ENCODE data around the gene ADTRP. TPM values are rescaled to one million over a fixed set of nuclear protein-coding genes. Genes with fewer than 3 reads are reported as not detected.
A peak's percentile ranks its signal among the peaks of the same experiment; 100 is the strongest.

ADTRP gene
- total and polyA plus RNA-seq, 7 donors, result 0.08 TPM; not detected in 5

GRCh38 chr6:11810854-11811643, 32.4 kb upstream of the ADTRP start:
- WGBS, 3 donors, result 64 to 72% (median 70%) methylated on average over 12 of the region's 12 CpGs
- intact Hi-C loops (cut with DNase I), result no loop called here
- H3K27ac ChIP-seq, result no peak overlapping the region

GRCh38 chr6:11810039-11810541, 31.5 kb upstream of the ADTRP start:
- H3K4me3 ChIP-seq, result no peak overlapping the region
- 0 to 14% (median 13%) methylated on average over 1 of the region's 1 CpG for WGBS, 3 donors
- TF ChIP-seq, protein P1, sequence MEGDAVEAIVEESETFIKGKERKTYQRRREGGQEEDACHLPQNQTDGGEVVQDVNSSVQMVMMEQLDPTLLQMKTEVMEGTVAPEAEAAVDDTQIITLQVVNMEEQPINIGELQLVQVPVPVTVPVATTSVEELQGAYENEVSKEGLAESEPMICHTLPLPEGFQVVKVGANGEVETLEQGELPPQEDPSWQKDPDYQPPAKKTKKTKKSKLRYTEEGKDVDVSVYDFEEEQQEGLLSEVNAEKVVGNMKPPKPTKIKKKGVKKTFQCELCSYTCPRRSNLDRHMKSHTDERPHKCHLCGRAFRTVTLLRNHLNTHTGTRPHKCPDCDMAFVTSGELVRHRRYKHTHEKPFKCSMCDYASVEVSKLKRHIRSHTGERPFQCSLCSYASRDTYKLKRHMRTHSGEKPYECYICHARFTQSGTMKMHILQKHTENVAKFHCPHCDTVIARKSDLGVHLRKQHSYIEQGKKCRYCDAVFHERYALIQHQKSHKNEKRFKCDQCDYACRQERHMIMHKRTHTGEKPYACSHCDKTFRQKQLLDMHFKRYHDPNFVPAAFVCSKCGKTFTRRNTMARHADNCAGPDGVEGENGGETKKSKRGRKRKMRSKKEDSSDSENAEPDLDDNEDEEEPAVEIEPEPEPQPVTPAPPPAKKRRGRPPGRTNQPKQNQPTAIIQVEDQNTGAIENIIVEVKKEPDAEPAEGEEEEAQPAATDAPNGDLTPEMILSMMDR (IDR thresholded peaks at IDR 0.05), result no peak
- no peak overlapping the region for H3K27ac ChIP-seq
- H3K9me3 ChIP-seq, result no peaks in the 10 kb centered on the region
- no peaks in the 10 kb centered on the region for H3K36me3 ChIP-seq (ENCODE audit: insufficient read depth in 1 of 2, low read depth in 1 of 2)
- H3K4me1 ChIP-seq, result no peaks in the 10 kb centered on the region
- DNase-seq (peak; percentile 64 to 71), ATAC-seq (peak; percentile 60 to 80 (median 63))
- no peaks in the 10 kb centered on the region for H3K27me3 ChIP-seq (ENCODE audit: insufficient read depth in 3 of 3, low read length in 2 of 3)
- intact Hi-C loops (cut with DNase I), result no loop called here

More at GRCh38 chr6:11810854-11811643, 32.4 kb upstream of the ADTRP start:
- Histone ChIP-seq H3K4me1 (no peaks in the 10 kb centered on the region), H3K36me3 (ENCODE audit: insufficient read depth in 1 of 2, low read depth in 1 of 2) (no peaks in the 10 kb centered on the region), H3K27me3 (ENCODE audit: insufficient read depth in 3 of 3, low read length in 2 of 3) (no peaks in the 10 kb centered on the region), H3K4me3 (no peak overlapping the region), H3K9me3 (no peaks in the 10 kb centered on the region)
- DNase-seq (no peak), ATAC-seq (no peak)
- TF ChIP-seq, protein P1 (IDR thresholded peaks at IDR 0.05), result no peak

- no peak for ATAC-seq
- no peaks in the 10 kb centered on the region for H3K27me3 ChIP-seq (ENCODE audit: insufficient read depth in 3 of 3, low read length in 2 of 3)
- H3K4me1 ChIP-seq, result no peaks in the 10 kb centered on the region
- intact Hi-C loops (cut with DNase I), result no loop called here
- WGBS, 3 donors, result 87 to 94% (median 93%) methylated on average over 8 of the region's 8 CpGs
- TF ChIP-seq, protein P1 (IDR thresholded peaks at IDR 0.05), result no peak
- H3K36me3 ChIP-seq (ENCODE audit: insufficient read depth in 1 of 2, low read depth in 1 of 2), result no peaks in the 10 kb centered on the region
- H3K27ac ChIP-seq, result no peak overlapping the region
- DNase-seq, result no peak
- no peak overlapping the region for H3K4me3 ChIP-seq
- no peaks in the 10 kb centered on the region for H3K9me3 ChIP-seq
These were observed 29.5 kb upstream of the ADTRP start for GRCh38 chr6:11808054-11808453.

DNA sequence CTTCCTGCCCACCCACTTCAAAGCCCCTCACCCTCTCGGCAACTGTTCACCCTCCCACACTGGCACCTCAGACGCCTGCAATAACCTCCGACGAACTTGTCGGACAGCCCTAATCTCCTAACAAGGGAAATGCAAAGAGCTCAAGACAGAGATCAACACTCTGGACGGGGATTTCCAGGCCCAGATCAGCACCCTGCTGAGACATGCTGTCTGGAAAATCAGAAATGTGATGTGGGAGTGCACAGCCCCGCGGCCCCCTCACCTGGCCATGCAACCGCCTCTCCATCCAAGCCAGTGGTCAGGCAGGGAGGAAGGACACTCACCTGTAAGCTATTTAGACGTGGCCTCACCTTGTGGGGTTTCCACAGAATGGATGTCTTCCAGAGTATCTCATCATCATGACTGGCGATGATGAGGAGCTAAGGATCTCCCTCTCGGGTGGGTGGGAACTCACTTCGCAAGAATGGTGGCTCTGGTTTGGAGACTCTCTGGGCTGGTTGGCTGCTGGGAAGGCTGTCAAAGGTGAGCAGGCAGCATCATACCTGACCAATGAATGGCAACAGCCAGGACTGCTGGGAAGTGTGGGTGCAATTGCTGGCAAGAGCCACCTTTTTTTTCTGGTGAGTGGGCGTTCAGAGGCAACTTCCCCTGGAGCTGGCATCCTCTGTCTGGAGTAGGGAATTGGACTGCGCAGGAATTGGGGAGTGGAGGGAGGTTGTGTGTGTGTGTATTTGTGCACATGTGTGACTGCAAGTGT, 28.1 kb upstream of the ADTRP start:
- Histone ChIP-seq H3K4me1 (no peaks in the 10 kb centered on the region), H3K9me3 (no peaks in the 10 kb centered on the region), H3K27ac (no peak overlapping the region), H3K27me3 (ENCODE audit: insufficient read depth in 3 of 3, low read length in 2 of 3) (no peaks in the 10 kb centered on the region), H3K36me3 (ENCODE audit: insufficient read depth in 1 of 2, low read depth in 1 of 2) (no peaks in the 10 kb centered on the region), H3K4me3 (no peak overlapping the region)
- ATAC-seq, result no peak
- WGBS, 3 donors, result 70 to 80% (median 77%) methylated on average over 12 to 15 of the region's 15 CpGs
- TF ChIP-seq, protein P1 (IDR thresholded peaks at IDR 0.05), result no peak
- DNase-seq, result no peak
- intact Hi-C loops (cut with DNase I), result no loop called here
